Adrenal gland (tissue), 5 donors: Measurements from ENCODE around the gene LY6G6D.

ENCODE experiments used
- CTCF ChIP-seq, 6 experiments: fragments of 450-650 bp in 4 of 6; fragments of 200-600 bp in 2 of 6; sonication (generic) in 1 of 6; IDR thresholded peaks; 1 replicate in 5 of 6; 2 replicates in 1 of 6; pipeline versions ENCODE4 v1.5.1 to v1.8.0; 2016 to 2021; ENCODE audit warnings: antibody characterized with exemption in 6 of 6, mild to moderate bottlenecking in 2 of 6, moderate library complexity in 1 of 6
- POLR2A ChIP-seq, 2 donors: fragments of 450-650 bp; IDR thresholded peaks; one replicate each; pipeline ENCODE4 v1.6.1; 2017; ENCODE audit warnings: antibody characterized with exemption in 2 of 2, mild to moderate bottlenecking in 2 of 2, moderate library complexity in 1 of 2
- donor health status: DM: no; HTN: no; CAD: no.

- TF ChIP-seq CTCF (IDR thresholded peaks at IDR 0.05): no peak
- TF ChIP-seq POLR2A (IDR thresholded peaks at IDR 0.05): no peak
Measured at GRCh38 chr6:31710523-31711219, 4.5 kb upstream of the LY6G6D start.
